Endothelial cell of umbilical vein (primary cell): ENCODE results near the gene TEAD4. TPM values are rescaled to one million over a fixed set of nuclear protein-coding genes. Genes with fewer than 3 reads are reported as not detected.
A peak's percentile ranks its signal among the peaks of the same experiment; 100 is the strongest.

ENCODE experiments used
- BruUV-seq: library from RNA; stranded (reverse); fragments of 400-500 nt; replicated peaks from 2 replicates; lab custom pipeline; 2021; lab: Mats Ljungman, UMichigan
- CTCF ChIA-PET: fragments of 300-600, 350-600 bp; sonication (Branson Sonifier 250); formaldehyde crosslinking; loops from one replicate; lab custom pipeline; 2021; ENCODE audit warnings: antibody characterized with exemption, inconsistent platforms; lab: Charles Lee
- POLR2A ChIA-PET: fragments of 300-600, 350-600 bp; sonication (Branson Sonifier 250); formaldehyde crosslinking; loops from one replicate; lab custom pipeline; 2021; ENCODE audit warnings: antibody characterized with exemption, inconsistent platforms; lab: Charles Lee
- DNase-seq: peaks from one replicate; pipeline ENCODE4 v3.0.0-alpha.2; 2011; ENCODE audit warnings: low read depth, low spot score
- FAIRE-seq: peaks from 2 replicates; lab custom pipeline; 2011; peaks lifted over from hg19 to GRCh38; lab: Jason Lieb, UNC
- H2AFZ ChIP-seq: 2 replicates; pipeline ENCODE4 v1.6.0; 2012; ENCODE audit warnings: low read depth, low read length, control low read depth, inconsistent platforms
- H3K27ac ChIP-seq: 2 replicates; pipeline ENCODE4 v1.5.1; 2011; ENCODE audit warnings: low read depth, mild to moderate bottlenecking, control low read depth, low read length, moderate library complexity; ENCODE audit not compliant: insufficient read depth
- H3K27me3 ChIP-seq, 2 experiments: 2 replicates each; pipeline versions ENCODE4 v1.6.0 to v1.6.1; 2011; ENCODE audit warnings: low read length in 2 of 2, mixed read lengths in 1 of 2; ENCODE audit not compliant: control insufficient read depth in 2 of 2, insufficient read depth in 2 of 2
- H3K36me3 ChIP-seq, 2 experiments: 2 replicates in 1 of 2; 3 replicates in 1 of 2; pipeline ENCODE4 v1.5.1; 2011; ENCODE audit warnings: low read length in 2 of 2, mild to moderate bottlenecking in 1 of 2, moderate library complexity in 1 of 2; ENCODE audit not compliant: control insufficient read depth in 2 of 2, insufficient read depth in 2 of 2; ENCODE audit errors: extremely low read depth in 1 of 2
- H3K4me1 ChIP-seq: 3 replicates; pipeline ENCODE4 v1.5.1; 2011; ENCODE audit warnings: mild to moderate bottlenecking, low read length; ENCODE audit not compliant: control insufficient read depth, insufficient read depth; ENCODE audit errors: extremely low read depth
- H3K4me2 ChIP-seq: 2 replicates; pipeline ENCODE4 v1.6.1; 2011; ENCODE audit warnings: low read length, control low read depth, mixed read lengths; ENCODE audit not compliant: insufficient read depth
- H3K4me3 ChIP-seq, 3 experiments: fragments of 200-600 bp in 1 of 3; sonication (generic), shearing (Covaris generic) in 1 of 3; replicated peaks in 1 of 3; 2 replicates each; pipeline ENCODE4 v1.5.1; 2011 to 2016; ENCODE audit warnings: control low read depth in 3 of 3, low read length in 3 of 3, mild to moderate bottlenecking in 2 of 3, inconsistent platforms in 1 of 3, low read depth in 1 of 3, moderate library complexity in 1 of 3; ENCODE audit not compliant: insufficient read depth in 1 of 3
- H3K79me2 ChIP-seq: 2 replicates; pipeline ENCODE4 v1.6.0; 2012; ENCODE audit warnings: low read length, inconsistent platforms; ENCODE audit not compliant: control insufficient read depth, insufficient read depth
- H3K9ac ChIP-seq: replicated peaks from 2 replicates; pipeline ENCODE3; 2011; ENCODE audit warnings: low read length, control low read depth; ENCODE audit not compliant: insufficient read depth; ENCODE audit errors: extremely low read depth
- H3K9me1 ChIP-seq: replicated peaks from 3 replicates; pipeline ENCODE4 v1.6.0; 2011; ENCODE audit warnings: mild to moderate bottlenecking, low read length; ENCODE audit not compliant: control insufficient read depth, insufficient read depth; ENCODE audit errors: extremely low read depth
- H3K9me3 ChIP-seq: replicated peaks from 2 replicates; pipeline ENCODE4 v1.5.1; 2012; ENCODE audit warnings: low read length, inconsistent platforms; ENCODE audit not compliant: control insufficient read depth, insufficient read depth
- H4K20me1 ChIP-seq: replicated peaks from 2 replicates; pipeline ENCODE3; 2011; ENCODE audit warnings: mild to moderate bottlenecking, low read length; ENCODE audit not compliant: control insufficient read depth, insufficient read depth; ENCODE audit errors: extremely low read depth
- CTCF ChIP-seq, 2 donors: IDR thresholded peaks; 1 replicate in 1 of 2; 2 replicates in 1 of 2; pipeline ENCODE4 v1.5.1; 2011; ENCODE audit warnings: low read length in 2 of 2, mild to moderate bottlenecking in 2 of 2, moderate library complexity in 2 of 2, control low read depth in 1 of 2, inconsistent platforms in 1 of 2, low read depth in 1 of 2; ENCODE audit not compliant: insufficient read depth in 1 of 2; ENCODE audit errors: extremely low read depth in 1 of 2
- EZH2 ChIP-seq: IDR thresholded peaks from 2 replicates; pipeline ENCODE4 v1.6.1; 2012; ENCODE audit warnings: borderline replicate concordance, low read depth, mild to moderate bottlenecking, moderate library complexity, low read length, inconsistent platforms; ENCODE audit not compliant: severe bottlenecking
- FOS ChIP-seq: IDR thresholded peaks from 2 replicates; pipeline ENCODE4 v1.6.1; 2011; ENCODE audit warnings: mild to moderate bottlenecking, low read length, moderate library complexity, borderline replicate concordance; ENCODE audit not compliant: insufficient read depth
- GATA2 ChIP-seq: IDR thresholded peaks from 2 replicates; pipeline ENCODE4 v1.7.0; 2011; ENCODE audit warnings: low read depth, mild to moderate bottlenecking, moderate library complexity, mixed read lengths, low read length; ENCODE audit not compliant: insufficient read length, insufficient read depth
- JUN ChIP-seq: IDR thresholded peaks from 2 replicates; pipeline ENCODE4 v1.6.1; 2011; ENCODE audit warnings: borderline replicate concordance, low read depth; ENCODE audit not compliant: insufficient read length, insufficient read depth
- MAX ChIP-seq: IDR thresholded peaks from 2 replicates; pipeline ENCODE4 v1.6.1; 2011; ENCODE audit not compliant: insufficient read depth, insufficient read length
- MYC ChIP-seq: IDR thresholded peaks from one replicate; pipeline ENCODE4 v1.6.1; 2011; ENCODE audit warnings: mild to moderate bottlenecking, low read depth, low read length
- POLR2A ChIP-seq: IDR thresholded peaks from 2 replicates; pipeline ENCODE4 v1.6.1; 2012; ENCODE audit warnings: low read depth, mild to moderate bottlenecking, control low read depth, low read length
- POLR2AphosphoS5 ChIP-seq: IDR thresholded peaks from 2 replicates; pipeline ENCODE4 v1.6.1; 2012; ENCODE audit warnings: low read depth, mild to moderate bottlenecking, control low read depth, low read length, moderate library complexity; ENCODE audit not compliant: insufficient read depth
- dilution Hi-C: fragments of 300-500 bp; cut with MboI; formaldehyde crosslinking; loops from one replicate; pipeline ENCODE4 v1.15.0; 2019; ENCODE audit warnings: low sequenced_read_pairs; ENCODE audit not compliant: extremely low pct_ligation_motif_present
- intact Hi-C: fragments of 100-400 bp; cut with micrococcal nuclease; formaldehyde crosslinking; loops from one replicate; pipeline ENCODE4 v1.10.0; 2022
- polyA plus RNA-seq, 4 experiments: library from polyadenylated mRNA; depleted of rRNA in 3 of 4; stranded (reverse) in 3 of 4; unstranded in 1 of 4; fragments of >200 nt; gene quantifications; 2 replicates each; pipeline versions ENCODE4 v1.2.1 to v1.2.3, GENCODE V29; 2011 to 2012; ENCODE audit warnings: missing spikeins in 1 of 4
- total RNA-seq: library from RNA; stranded (reverse); gene quantifications from 2 replicates; pipeline ENCODE4 v1.2.3, GENCODE V29; 2021

Gene TEAD4
- total and polyA plus RNA-seq, 2 donors (not counting 3 experiments of a cell fraction or from before 2014, with no cell fraction given) = 34.4 to 46.0 TPM

GRCh38 chr12:3042826-3043225 is 83.6 kb downstream of the TEAD4 start:
- dilution Hi-C loops (no loop called here), intact Hi-C loops (no loop called here)
- POLR2A ChIA-PET = no interaction called here
- Histone ChIP-seq H3K36me3 (peaks cover 0 to 11% of the 10 kb centered on the region in 2 experiments), H3K9me3 (no peaks in the 10 kb centered on the region), H3K27ac (no peak overlapping the region), H3K9ac (no peak overlapping the region), H3K79me2 (no peaks in the 10 kb centered on the region), H3K4me1 (no peaks in the 10 kb centered on the region), H2AFZ (no peak overlapping the region), H4K20me1 (no peaks in the 10 kb centered on the region), H3K4me3 (no peak overlapping the region), H3K9me1 (no peaks in the 10 kb centered on the region), H3K27me3 (no peaks in the 10 kb centered on the region), H3K4me2 (no peak overlapping the region)
- DNase-seq (no peak), FAIRE-seq (no peak)
- TF ChIP-seq JUN (no peak), MYC (no peak), POLR2AphosphoS5 (no peak), POLR2A (no peak), MAX (no peak), EZH2 (no peak), FOS (no peak), GATA2 (no peak), CTCF (IDR thresholded peaks at IDR 0.05; ENCODE audit: extremely low read depth in 1 of 2, insufficient read depth in 1 of 2, low read depth in 1 of 2, low read length in 2 of 2) (no peak)
- CTCF ChIA-PET = interaction anchor here (1.4 to 2.9 kb wide), 8 partner anchors 9 to 233 kb away, joined by 4 to 78 read pairs (median 17); partner anchors contain the start of genes FOXM1, RHNO1 and TULP3
- TSS peak; percentile 22 for BruUV-seq
